NOMO-1 treated with DMSO at 0.1 percent for 48 hours (cell line): Measurements from ENCODE around the gene TST.

Experiments used
- DNase-seq: peaks from one replicate; lab custom pipeline; 2025; ENCODE audit not compliant: unreplicated experiment; lab: John Stamatoyannopoulos, UW

TST gene

DNA sequence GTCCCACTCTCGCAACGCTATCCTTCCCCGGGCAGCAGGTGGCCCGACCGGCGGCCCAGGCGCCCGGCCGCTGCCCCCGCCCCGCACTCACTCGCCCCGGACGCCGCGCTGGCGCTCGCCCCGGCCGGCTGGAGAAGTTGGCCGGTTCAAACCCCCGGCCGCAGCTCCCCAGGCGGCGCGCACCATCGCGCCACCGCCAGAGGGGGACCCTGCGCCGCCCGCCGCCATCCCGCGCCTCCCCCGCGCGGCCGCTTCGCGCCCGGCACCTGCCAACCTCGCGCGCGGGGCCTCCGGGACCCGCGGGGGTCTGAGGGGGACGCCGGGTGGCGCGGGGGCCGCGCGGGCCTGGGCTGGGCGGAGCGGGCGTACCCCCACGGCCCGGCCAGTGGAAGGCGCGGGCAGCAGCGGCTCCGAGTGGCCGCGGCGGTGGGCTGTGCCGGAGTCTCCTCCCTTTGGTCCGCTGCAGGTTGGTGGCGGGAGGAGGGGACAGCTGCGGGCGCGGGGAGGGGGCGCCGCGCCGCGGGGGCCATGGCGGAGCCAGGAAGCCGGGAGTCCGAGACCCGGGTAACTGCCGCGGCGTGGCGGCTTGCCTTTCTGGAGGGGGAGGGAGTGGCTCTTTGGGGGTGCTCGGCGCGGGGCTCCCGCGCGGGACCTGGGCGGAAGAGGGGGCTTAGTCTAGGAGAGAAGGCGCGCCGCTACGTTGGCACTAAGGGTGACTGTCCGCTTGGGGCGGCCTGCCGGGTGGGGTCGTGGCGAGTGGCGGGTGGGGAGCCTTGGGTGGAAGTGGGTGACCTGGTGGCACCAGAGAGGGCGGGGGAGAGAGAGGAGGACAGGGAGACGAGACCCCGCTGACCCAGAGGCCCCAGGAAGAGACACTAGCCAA is at the start of gene TST, which contains the start of gene MPST:
TST (minus strand) TSS at position 139 of the 883 bp plus-strand sequence. CDS start 715 bp downstream, outside the sequence.
MPST (plus strand) TSS at position 434 of the 883 bp plus-strand sequence; CDS start at position 529, 95 bp downstream.
- DNase-seq: peak; percentile 51

- no peak for DNase-seq
Observed at GRCh38 chr22:37068859-37069258, 49.6 kb upstream of the TST start.

GRCh38 chr22:37067428-37067827 is 48.2 kb upstream of the TST start:
- no peak for DNase-seq

DNA sequence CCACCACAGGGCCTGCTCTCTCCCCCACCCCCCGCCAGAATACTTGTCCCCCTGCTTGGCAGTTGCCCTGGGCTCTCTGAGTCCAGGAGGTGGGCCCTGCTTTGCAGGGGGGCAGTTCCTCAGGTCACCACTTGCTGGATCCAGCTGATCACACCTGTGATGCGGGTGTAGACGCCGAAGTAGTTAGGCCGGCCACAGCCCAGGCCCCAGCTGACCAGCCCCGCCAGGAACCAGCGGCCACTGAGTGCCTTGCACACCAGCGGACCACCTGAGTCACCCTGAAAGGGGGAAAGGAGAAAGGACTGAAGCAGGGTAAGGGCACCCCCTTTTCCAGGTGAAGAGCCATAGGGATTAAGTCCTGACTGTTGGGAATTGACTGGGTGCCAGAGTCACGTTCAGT is 46.7 kb upstream of the TST start:
- no peak for DNase-seq

DNA sequence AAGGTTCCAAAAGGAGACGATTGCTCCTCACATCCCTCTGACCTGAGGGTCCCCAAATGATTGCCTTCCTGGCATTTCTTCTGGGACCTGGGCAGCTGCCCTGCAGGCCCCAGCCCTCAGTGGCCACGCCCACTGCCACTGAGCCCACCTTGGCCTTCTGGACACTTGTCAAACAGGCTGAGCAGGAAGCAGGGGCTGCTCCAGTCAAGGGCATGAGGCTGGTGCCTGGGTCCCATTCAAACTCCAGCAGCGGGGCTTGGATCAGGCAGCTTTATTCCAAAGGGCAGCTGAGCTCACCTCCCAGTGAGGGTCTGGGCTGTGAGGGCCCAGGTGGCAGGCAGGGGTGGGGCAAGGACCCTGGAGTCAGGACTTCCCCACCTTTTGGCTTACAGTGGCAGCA is 45.9 kb upstream of the TST start:
- DNase-seq: no peak

DNA sequence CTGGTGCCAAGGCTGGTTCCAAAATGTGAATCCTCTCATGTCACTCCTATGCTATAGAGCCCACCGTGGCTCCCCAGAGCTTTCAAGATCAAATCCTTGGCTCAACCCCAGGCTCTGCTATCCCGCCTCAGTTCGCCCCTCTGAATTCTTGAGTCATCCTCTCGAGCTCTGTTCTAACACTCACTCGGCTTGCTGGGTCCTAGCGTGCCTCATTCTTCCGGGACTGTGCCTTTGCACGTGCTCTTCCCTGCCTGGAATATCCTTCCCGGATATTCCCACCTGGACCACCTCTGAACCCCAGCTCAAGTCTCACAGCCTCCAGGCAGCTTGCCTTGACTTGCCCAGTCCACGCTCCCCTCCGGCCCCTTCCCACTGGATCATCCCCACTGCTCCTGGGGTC is 45.3 kb upstream of the TST start:
- DNase-seq: no peak

DNA sequence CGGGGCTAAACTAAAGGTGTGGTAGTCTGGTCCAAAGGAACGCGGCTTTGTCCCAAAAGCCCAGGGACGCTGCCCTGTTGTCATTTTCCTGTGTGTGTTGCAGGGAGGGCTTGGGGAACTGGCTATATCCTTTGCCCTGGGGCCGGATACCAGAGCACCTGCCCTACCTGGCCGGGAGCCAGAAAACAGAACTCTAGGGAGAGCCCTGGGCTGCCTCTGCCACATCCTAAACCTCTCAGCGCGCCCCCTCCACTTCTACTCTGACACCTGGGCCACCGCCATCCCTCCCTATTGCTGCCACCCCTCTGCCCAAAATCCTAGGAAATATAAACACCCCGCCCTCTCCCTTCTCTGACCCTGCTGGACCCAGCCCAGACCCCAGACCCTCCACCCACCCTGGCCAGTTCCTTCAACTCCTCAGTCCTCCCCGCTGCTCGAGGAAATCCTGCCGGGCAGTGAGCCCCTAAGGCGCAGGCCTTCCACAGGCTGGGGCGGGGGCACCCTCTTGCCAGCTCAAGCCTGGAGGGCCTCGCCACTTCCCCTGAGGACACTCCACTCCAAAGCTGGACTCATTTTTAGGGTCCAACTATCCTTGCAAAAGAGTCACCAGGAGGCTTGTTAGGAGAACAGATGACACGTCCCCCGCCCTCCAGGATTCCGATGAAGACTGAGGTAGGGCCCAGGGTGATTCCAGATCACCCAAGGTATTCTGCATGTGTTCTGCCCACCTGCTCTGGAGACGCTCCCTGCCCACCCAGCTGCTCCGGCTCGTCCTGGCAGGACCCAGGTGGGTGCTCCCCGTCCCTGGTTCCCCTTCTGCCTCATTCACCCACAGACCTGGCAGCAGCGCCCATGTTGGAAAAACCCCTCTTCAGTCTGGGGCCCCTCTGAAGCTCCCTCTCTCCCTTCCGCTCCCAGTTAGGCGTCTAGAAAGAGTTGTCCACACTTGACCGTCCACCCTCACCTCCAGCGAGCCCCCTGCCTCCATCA is 44.5 kb upstream of the TST start:
- no peak for DNase-seq

DNA sequence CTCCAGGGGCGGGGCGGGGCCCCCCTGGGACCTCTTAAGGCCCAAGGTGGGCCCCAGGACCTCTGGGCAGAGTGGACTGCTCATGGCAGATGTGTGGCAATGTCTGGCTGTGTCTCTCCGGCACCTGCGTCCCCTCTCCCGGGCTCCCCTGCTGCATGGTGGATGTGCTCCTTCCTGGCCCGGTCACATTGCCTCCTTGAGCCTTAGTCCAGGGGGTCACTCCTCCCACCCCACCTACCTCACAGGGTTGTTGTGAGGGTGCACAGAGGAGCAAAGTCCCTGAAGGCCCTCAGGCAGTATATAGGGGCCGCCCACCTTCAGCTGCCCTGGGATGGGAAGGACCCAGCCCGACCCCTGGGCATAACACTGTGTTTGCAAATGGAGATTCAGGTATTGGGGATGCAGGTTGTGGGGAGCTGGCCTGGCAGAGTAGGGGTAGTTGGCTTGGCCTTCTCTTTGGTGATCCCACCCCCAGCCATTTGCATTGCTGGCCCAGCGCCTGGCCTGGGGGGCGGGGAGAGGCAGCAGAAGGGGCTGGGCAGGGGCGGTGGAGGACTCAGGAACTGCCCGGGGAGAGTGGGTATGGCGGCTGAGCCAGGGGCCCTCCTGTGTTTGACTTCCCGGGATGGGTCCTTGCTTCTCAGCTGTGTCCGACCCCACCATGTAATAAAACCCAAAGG is 43.6 kb upstream of the TST start:
- DNase-seq: no peak

DNA sequence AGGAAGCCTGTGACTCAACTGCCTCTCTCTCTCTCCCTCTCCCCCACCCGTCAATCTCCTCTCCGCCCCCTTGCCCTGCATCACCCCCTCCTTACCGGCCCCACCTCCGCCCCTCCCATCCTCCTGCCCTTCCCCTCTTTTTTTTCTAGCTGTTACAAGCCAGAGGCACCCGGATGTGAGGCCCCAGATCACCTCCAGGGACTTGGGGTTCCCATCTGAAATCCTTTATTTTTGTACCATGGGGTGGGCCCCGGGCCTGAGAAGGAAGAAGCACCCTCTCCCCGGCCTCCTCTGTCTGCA is 43.1 kb upstream of the TST start:
- no peak for DNase-seq

DNA sequence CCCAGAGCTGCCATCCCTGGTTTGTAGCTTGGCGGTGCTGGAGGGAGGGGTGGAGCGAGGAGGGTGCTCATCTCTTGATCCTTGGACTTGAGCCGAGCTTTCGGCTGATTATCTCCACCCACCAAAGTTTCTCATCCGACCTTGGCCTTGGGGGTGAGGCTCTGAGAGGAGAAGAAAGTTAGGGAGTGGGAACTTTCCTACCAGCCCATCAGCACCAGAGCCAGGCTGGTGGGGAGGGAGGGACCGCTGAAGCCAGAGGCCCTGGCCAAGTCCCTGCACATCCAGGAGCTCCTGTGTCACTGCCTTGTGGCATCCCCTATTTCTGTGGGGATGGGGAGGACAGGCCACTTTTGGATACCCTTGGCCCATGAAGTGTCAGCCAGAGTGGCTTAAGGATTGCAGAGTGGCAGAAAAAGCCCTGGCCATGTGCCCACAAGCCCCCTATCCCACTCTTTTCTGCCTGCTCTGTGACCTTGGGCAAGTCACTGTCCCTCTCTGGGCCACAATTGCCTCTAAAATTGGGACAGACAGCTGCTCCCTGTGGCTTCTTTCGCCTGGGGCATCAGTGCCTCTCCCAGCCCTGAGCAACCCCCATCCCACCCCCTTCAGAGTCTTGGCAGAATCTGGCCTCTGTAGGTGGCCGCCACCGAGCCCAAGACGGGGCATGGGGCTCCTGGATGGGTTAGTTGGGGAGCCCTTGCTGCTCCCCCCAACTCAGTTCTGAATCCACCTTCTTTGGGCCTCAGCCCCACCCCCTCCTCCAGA is 42.5 kb upstream of the TST start:
- DNase-seq: no peak

GRCh38 chr22:37060801-37061610 is 41.8 kb upstream of the TST start:
- no peak for DNase-seq

GRCh38 chr22:37059876-37060449 is 40.7 kb upstream of the TST start:
- no peak for DNase-seq

- DNase-seq: no peak
Observed at GRCh38 chr22:37058917-37059701, 39.9 kb upstream of the TST start.

- no peak for DNase-seq
Observed at GRCh38 chr22:37057796-37058510, 38.7 kb upstream of the TST start.

GRCh38 chr22:37057226-37057625 is 38.0 kb upstream of the TST start:
- no peak for DNase-seq

GRCh38 chr22:37056246-37056645 is 37.0 kb upstream of the TST start:
- DNase-seq: no peak

DNA sequence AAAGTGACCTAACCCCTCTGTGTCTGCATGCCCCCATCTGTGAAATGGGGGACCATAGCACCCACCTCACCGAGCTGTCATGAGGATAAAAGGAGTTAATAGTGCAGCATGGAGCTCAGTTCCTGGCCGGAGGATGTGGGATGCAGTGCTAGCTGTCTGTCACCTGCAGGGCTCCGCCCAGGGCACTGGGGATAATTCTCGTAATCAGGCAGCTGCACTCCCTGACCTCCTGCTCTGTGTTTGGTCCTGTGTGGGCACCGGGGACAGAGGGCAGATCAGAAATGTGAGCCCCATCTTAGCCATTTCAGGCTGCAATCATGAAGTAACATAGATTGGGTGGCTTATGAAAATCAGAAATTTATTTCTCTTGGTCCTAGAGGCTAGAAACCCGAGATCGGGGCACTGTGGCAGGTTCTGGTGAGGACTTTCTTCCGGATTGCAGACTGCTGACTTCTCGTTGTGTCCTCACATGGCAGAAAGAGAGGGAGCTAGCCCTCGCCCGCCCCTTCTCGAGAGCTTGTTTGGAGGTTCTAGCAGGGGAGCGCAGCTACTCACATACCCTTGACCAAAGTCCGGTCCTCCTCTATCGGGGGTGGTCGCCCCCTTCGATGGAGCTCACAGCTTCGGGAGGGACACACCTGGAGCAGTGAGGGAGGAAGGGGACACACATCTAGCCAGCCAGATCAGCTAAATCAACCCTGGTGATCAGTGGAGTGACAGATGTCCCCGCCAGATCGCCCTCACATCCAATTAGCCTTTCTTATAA is 35.5 kb upstream of the TST start:
- no peak for DNase-seq
